Measurements from ENCODE around the gene RERG. TPM values are rescaled to one million over a fixed set of nuclear protein-coding genes. Genes with fewer than 3 reads are reported as not detected.

The RERG gene
- total and polyA plus RNA-seq, 2 experiments from 2014 or later: 1.1 to 1.5 TPM

GRCh38 chr12:15206831-15207389, 14.3 kb downstream of the RERG start (continued):
- TF ChIP-seq NANOG (IDR thresholded peaks at IDR 0.05; ENCODE audit: borderline replicate concordance) (no peak), EZH2 (IDR thresholded peaks at IDR 0.05; ENCODE audit: low read depth, unreplicated experiment) (no peak), CREB1 (CRISPR knock-in tag; IDR thresholded peaks at IDR 0.05; ENCODE audit: low read depth) (no peak)

GRCh38 chr12:15206338-15206737, 14.9 kb downstream of the RERG start:
- no peaks in the 10 kb centered on the region for H3K27me3 ChIP-seq (ENCODE audit: insufficient read depth)
- H3K27ac ChIP-seq (ENCODE audit: low read depth): peak overlapping the region; percentile 45; the same call in 1 of the 2 replicates
- H3K36me3 Mint-ChIP-seq (ENCODE audit: low read depth): no peaks in the 10 kb centered on the region
- H3K79me2 ChIP-seq (replicated peaks; ENCODE audit: insufficient read depth): no peaks in the 10 kb centered on the region
- peaks cover 23% of the 10 kb centered on the region; the same call in 2 of the 3 replicates for H3K4me1 Mint-ChIP-seq
- ATAC-seq (peak; percentile 76), DNase-seq (ENCODE audit: low spot score) (peak; percentile 64)
- peaks cover 18% of the 10 kb centered on the region; the same call in 1 of the 2 replicates for H3K4me1 ChIP-seq (ENCODE audit: insufficient read depth)
- peak overlapping the region; percentile 65; the same call in 1 of the 2 replicates for H3K27ac Mint-ChIP-seq
- H3F3A ChIP-seq (replicated peaks; ENCODE audit: low read depth): no peaks in the 10 kb centered on the region
- H3K4me3 Mint-ChIP-seq: no peak overlapping the region
- H2AFZ ChIP-seq: no peak overlapping the region
- H3K9me3 Mint-ChIP-seq: no peaks in the 10 kb centered on the region
- no peaks in the 10 kb centered on the region for H3K36me3 ChIP-seq (ENCODE audit: insufficient read depth)
- 0 out of 2 replicates have a peak overlapping the region, but pooled peaks have one; percentile 7 for H3K4me3 ChIP-seq
- peak overlapping the region; percentile 60 for H3K4me2 ChIP-seq
- TF ChIP-seq NANOG (IDR thresholded peaks at IDR 0.05; ENCODE audit: borderline replicate concordance): peak; percentile 29; the same call in 1 of the 2 replicates
- no peak for TF ChIP-seq ZNF462 (CRISPR knock-in tag; IDR thresholded peaks at IDR 0.05)
- H4K20me1 ChIP-seq (replicated peaks; ENCODE audit: insufficient read depth): no peaks in the 10 kb centered on the region
- no peaks in the 10 kb centered on the region for H3K9me2 ChIP-seq (ENCODE audit: insufficient read depth)
- no peaks in the 10 kb centered on the region for H3K27me3 Mint-ChIP-seq (ENCODE audit: insufficient read depth, low read depth, poor library complexity)
